B cell (primary cell): Measurements from ENCODE around the gene CHST1. TPM values are rescaled to one million over a fixed set of nuclear protein-coding genes. Genes with fewer than 3 reads are reported as not detected.

ENCODE experiments used
- ATAC-seq: fragments of 200-7000 bp; cut with Tn5 transposase; one replicate; pipeline ENCODE4 v1.10.0; 2021; ENCODE audit warnings: low read depth, mild to moderate bottlenecking, moderate number of reproducible peaks, moderate library complexity
- CTCF ChIA-PET: fragments of 350-600 bp; sonication (Branson Sonifier 250); formaldehyde crosslinking; loops from one replicate; lab custom pipeline; 2021; ENCODE audit warnings: antibody characterized with exemption, inconsistent platforms; lab: Charles Lee
- POLR2A ChIA-PET: fragments of 350-600 bp; sonication (Branson Sonifier 250); formaldehyde crosslinking; loops from one replicate; lab custom pipeline; 2021; ENCODE audit warnings: antibody characterized with exemption; lab: Charles Lee
- DNase-seq: peaks from one replicate; pipeline ENCODE4 v3.0.0; 2013
- H2AFZ ChIP-seq: 2 replicates; pipeline ENCODE4 v1.6.1; 2012; ENCODE audit warnings: mild to moderate bottlenecking, low read depth, low read length; ENCODE audit not compliant: insufficient read depth, poor library complexity, severe bottlenecking
- H3K27ac ChIP-seq, 2 donors: 1 replicate in 1 of 2; 2 replicates in 1 of 2; pipeline ENCODE4 v1.5.1; 2012 to 2013; ENCODE audit warnings: low read length in 2 of 2, mild to moderate bottlenecking in 2 of 2, moderate library complexity in 1 of 2
- H3K27me3 ChIP-seq, 4 experiments: fragments of 200-600 bp in 1 of 4; sonication (generic) in 1 of 4; replicated peaks in 1 of 4; 1 replicate in 2 of 4; 2 replicates in 2 of 4; pipeline versions ENCODE4 v1.6.1 to v1.7.0; 2013 to 2016; ENCODE audit warnings: low read length in 3 of 4, mild to moderate bottlenecking in 2 of 4, mixed read lengths in 1 of 4, moderate library complexity in 1 of 4; ENCODE audit not compliant: insufficient read depth in 4 of 4, control insufficient read depth in 3 of 4; ENCODE audit errors: control extremely low read depth in 1 of 4
- H3K36me3 ChIP-seq, 2 experiments: replicated peaks in 1 of 2; 1 replicate in 1 of 2; 2 replicates in 1 of 2; pipeline versions ENCODE4 v1.6.1 to v1.7.1; 2013; ENCODE audit warnings: low read length in 1 of 2; ENCODE audit not compliant: insufficient read depth in 2 of 2, control insufficient read depth in 1 of 2; ENCODE audit errors: control extremely low read depth in 1 of 2, extremely low read depth in 1 of 2
- H3K4me1 ChIP-seq, 2 donors: fragments of 200-600 bp in 1 of 2; sonication (generic) in 1 of 2; 1 replicate in 1 of 2; 2 replicates in 1 of 2; pipeline versions ENCODE4 v1.5.1 to v1.6.1; 2013 to 2017; ENCODE audit warnings: low read length in 2 of 2; ENCODE audit not compliant: control insufficient read depth in 2 of 2, insufficient read depth in 2 of 2
- H3K4me2 ChIP-seq: replicated peaks from 2 replicates; pipeline ENCODE3; 2012; ENCODE audit warnings: mild to moderate bottlenecking, low read depth, low read length; ENCODE audit not compliant: poor library complexity, severe bottlenecking
- H3K4me3 ChIP-seq, 5 experiments: fragments of 200-600 bp in 1 of 5; sonication (generic) in 1 of 5; 1 replicate in 3 of 5; 2 replicates in 2 of 5; pipeline versions ENCODE4 v1.5.1 to v1.7.0; 2011 to 2016; ENCODE audit warnings: low read length in 4 of 5, mild to moderate bottlenecking in 4 of 5, low read depth in 2 of 5, control low read depth in 1 of 5, moderate library complexity in 1 of 5; ENCODE audit not compliant: insufficient read depth in 1 of 5; ENCODE audit errors: control extremely low read depth in 1 of 5, extremely low read depth in 1 of 5
- H3K79me2 ChIP-seq: fragments of 200-600 bp; sonication (generic); one replicate; pipeline ENCODE4 v1.6.0; 2016; ENCODE audit warnings: low read length; ENCODE audit not compliant: control insufficient read depth, insufficient read depth
- H3K9ac ChIP-seq: fragments of 200-600 bp; sonication (generic); 2 replicates; pipeline ENCODE4 v1.6.1; 2017; ENCODE audit warnings: mild to moderate bottlenecking, low read length, moderate library complexity
- H3K9me3 ChIP-seq, 3 donors: one replicate each; pipeline versions ENCODE4 v1.6.1 to v1.7.1; 2013; ENCODE audit warnings: low read length in 2 of 3; ENCODE audit not compliant: control insufficient read depth in 2 of 3, insufficient read depth in 1 of 3; ENCODE audit errors: control extremely low read depth in 1 of 3
- H4K20me1 ChIP-seq: 2 replicates; pipeline ENCODE4 v1.6.0; 2012; ENCODE audit warnings: mild to moderate bottlenecking, low read length; ENCODE audit not compliant: insufficient read depth, control insufficient read depth, poor library complexity, severe bottlenecking
- H3K27ac Mint-ChIP-seq: one replicate; pipeline ENCODE4 v1.8.0; 2021; ENCODE audit warnings: mixed read lengths
- H3K27me3 Mint-ChIP-seq: one replicate; pipeline ENCODE4 v1.8.0; 2021; ENCODE audit warnings: mixed read lengths
- H3K4me1 Mint-ChIP-seq: one replicate; pipeline ENCODE4 v1.8.0; 2021; ENCODE audit warnings: mixed read lengths
- H3K4me3 Mint-ChIP-seq: one replicate; pipeline ENCODE4 v1.8.0; 2021; ENCODE audit warnings: mixed read lengths
- H3K9me3 Mint-ChIP-seq: one replicate; pipeline ENCODE4 v1.8.0; 2022; ENCODE audit warnings: mixed read lengths; ENCODE audit not compliant: insufficient read depth
- EZH2 ChIP-seq: IDR thresholded peaks from 2 replicates; pipeline ENCODE4 v1.6.1; 2012; ENCODE audit warnings: borderline replicate concordance, low read depth, mild to moderate bottlenecking, moderate library complexity, low read length; ENCODE audit not compliant: insufficient read depth, poor library complexity, severe bottlenecking
- WGBS: methylation state at CpG from one replicate; pipeline ENCODE4 v1.1.5; 2013; ENCODE audit warnings: missing lambda C conversion rate; ENCODE audit not compliant: insufficient coverage; 5-methylcytosine and 5-hydroxymethylcytosine counted together
- intact Hi-C: fragments of 100-400 bp; cut with micrococcal nuclease; formaldehyde crosslinking; loops from one replicate; pipeline ENCODE4 v1.10.0; 2022
- polyA plus RNA-seq: library from polyadenylated mRNA; depleted of rRNA; stranded (reverse); fragments of >200 nt; gene quantifications from 2 replicates; pipeline ENCODE4 v1.2.3, GENCODE V29; 2012
- total RNA-seq, 2 donors: library from RNA; stranded (reverse); fragments of 120-200 nt in 1 of 2; gene quantifications; 1 replicate in 1 of 2; 2 replicates in 1 of 2; pipeline versions ENCODE4 v1.2.3 to v1.2.4, GENCODE V29; 2013 to 2022
- TF ChIP-seq, protein P1 (sequence below): fragments of 200-600 bp; IDR thresholded peaks from one replicate; pipeline ENCODE4 v1.8.0; 2022; ENCODE audit warnings: antibody characterized with exemption, mild to moderate bottlenecking

Gene CHST1
- total and polyA plus RNA-seq, 2 donors (not counting 1 experiment from before 2014, with no cell fraction given): not detected

GRCh38 chr11:45670386-45671135 lies 5.1 kb upstream of the CHST1 start:
- Histone ChIP-seq H2AFZ (no peak overlapping the region), H3K4me2 (no peak overlapping the region), H3K27me3 (peaks cover 0 to 27% (median 7%) of the 10 kb centered on the region in 4 experiments), H3K9ac (no peak overlapping the region), H3K36me3 (no peaks in the 10 kb centered on the region), H3K9me3 (no peaks in the 10 kb centered on the region), H3K27ac (no peak overlapping the region), H3K4me3 (no peak overlapping the region), H3K4me1 (no peaks in the 10 kb centered on the region), H4K20me1 (no peaks in the 10 kb centered on the region), H3K79me2 (no peaks in the 10 kb centered on the region)
- ATAC-seq (no peak), DNase-seq (no peak)
- Mint-ChIP-seq H3K4me3 (no peak overlapping the region), H3K9me3 (no peaks in the 10 kb centered on the region), H3K27ac (no peak overlapping the region), H3K27me3 (peaks cover 47% of the 10 kb centered on the region), H3K4me1 (peaks cover 5% of the 10 kb centered on the region)
- intact Hi-C loops: no loop called here
- POLR2A ChIA-PET: no interaction called here
- CTCF ChIA-PET: no interaction called here
- TF ChIP-seq, protein P1, sequence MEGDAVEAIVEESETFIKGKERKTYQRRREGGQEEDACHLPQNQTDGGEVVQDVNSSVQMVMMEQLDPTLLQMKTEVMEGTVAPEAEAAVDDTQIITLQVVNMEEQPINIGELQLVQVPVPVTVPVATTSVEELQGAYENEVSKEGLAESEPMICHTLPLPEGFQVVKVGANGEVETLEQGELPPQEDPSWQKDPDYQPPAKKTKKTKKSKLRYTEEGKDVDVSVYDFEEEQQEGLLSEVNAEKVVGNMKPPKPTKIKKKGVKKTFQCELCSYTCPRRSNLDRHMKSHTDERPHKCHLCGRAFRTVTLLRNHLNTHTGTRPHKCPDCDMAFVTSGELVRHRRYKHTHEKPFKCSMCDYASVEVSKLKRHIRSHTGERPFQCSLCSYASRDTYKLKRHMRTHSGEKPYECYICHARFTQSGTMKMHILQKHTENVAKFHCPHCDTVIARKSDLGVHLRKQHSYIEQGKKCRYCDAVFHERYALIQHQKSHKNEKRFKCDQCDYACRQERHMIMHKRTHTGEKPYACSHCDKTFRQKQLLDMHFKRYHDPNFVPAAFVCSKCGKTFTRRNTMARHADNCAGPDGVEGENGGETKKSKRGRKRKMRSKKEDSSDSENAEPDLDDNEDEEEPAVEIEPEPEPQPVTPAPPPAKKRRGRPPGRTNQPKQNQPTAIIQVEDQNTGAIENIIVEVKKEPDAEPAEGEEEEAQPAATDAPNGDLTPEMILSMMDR: no peak
- no peak for TF ChIP-seq EZH2
- 67% methylated on average over 9 of the region's 14 CpGs for WGBS

- no peak for TF ChIP-seq EZH2
- WGBS: 67% methylated on average over 1 of the region's 4 CpGs
- no peaks in the 10 kb centered on the region for H3K79me2 ChIP-seq
- peaks cover 0 to 2% of the 10 kb centered on the region in 2 donors for H3K4me1 ChIP-seq
- H3K36me3 ChIP-seq: no peaks in the 10 kb centered on the region
- no peak overlapping the region for H3K27ac ChIP-seq
- no peak overlapping the region for H3K4me3 Mint-ChIP-seq
- no peak overlapping the region for H3K4me2 ChIP-seq
- peaks cover 44% of the 10 kb centered on the region for H3K27me3 Mint-ChIP-seq
- H3K9me3 Mint-ChIP-seq: no peaks in the 10 kb centered on the region
- intact Hi-C loops: no loop called here
- ChIA-PET POLR2A (no interaction called here), CTCF (no interaction called here)
- no peaks in the 10 kb centered on the region for H4K20me1 ChIP-seq
- H3K9me3 ChIP-seq: no peaks in the 10 kb centered on the region
- H3K4me3 ChIP-seq: no peak overlapping the region
- no peak overlapping the region for H3K9ac ChIP-seq
- no peak overlapping the region for H3K27ac Mint-ChIP-seq
- H3K4me1 Mint-ChIP-seq: peaks cover 5% of the 10 kb centered on the region
- DNase-seq (no peak), ATAC-seq (no peak)
- peaks cover 0 to 27% (median 7%) of the 10 kb centered on the region in 4 experiments for H3K27me3 ChIP-seq
- H2AFZ ChIP-seq: no peak overlapping the region
Measured at GRCh38 chr11:45669956-45670355, 4.5 kb upstream of the CHST1 start.
